Mononuclear cell (primary cell): Measurements from ENCODE around the gene OR6X1. TPM values are rescaled to one million over a fixed set of nuclear protein-coding genes. Genes with fewer than 3 reads are reported as not detected.
"Not testable (repeated sequence)": the region's sequence is repeated elsewhere in the genome, so short reads cannot be mapped to it uniquely, and the experiment has no call there.

Experiments used
- H3K27me3 ChIP-seq: 2 replicates; pipeline ENCODE4 v1.6.0; 2011; ENCODE audit warnings: low read length, control low read depth; ENCODE audit not compliant: insufficient read depth
- H3K4me1 ChIP-seq: 2 replicates; pipeline ENCODE4 v1.5.1; 2011; ENCODE audit warnings: mild to moderate bottlenecking, low read length, control low read depth; ENCODE audit not compliant: insufficient read depth
- H3K4me3 ChIP-seq: 2 replicates; pipeline ENCODE4 v1.5.1; 2011; ENCODE audit warnings: mild to moderate bottlenecking, low read length, moderate library complexity
- H3K9me3 ChIP-seq: 2 replicates; pipeline ENCODE4 v1.5.1; 2011; ENCODE audit warnings: low read depth, mild to moderate bottlenecking, control low read depth, low read length
- total RNA-seq: library from RNA; depleted of rRNA; stranded (reverse); fragments of >200 nt; gene quantifications from one replicate; pipeline ENCODE4 v1.2.3, GENCODE V29; 2012

Gene OR6X1
- total RNA-seq, 1 donor, result not detected

DNA sequence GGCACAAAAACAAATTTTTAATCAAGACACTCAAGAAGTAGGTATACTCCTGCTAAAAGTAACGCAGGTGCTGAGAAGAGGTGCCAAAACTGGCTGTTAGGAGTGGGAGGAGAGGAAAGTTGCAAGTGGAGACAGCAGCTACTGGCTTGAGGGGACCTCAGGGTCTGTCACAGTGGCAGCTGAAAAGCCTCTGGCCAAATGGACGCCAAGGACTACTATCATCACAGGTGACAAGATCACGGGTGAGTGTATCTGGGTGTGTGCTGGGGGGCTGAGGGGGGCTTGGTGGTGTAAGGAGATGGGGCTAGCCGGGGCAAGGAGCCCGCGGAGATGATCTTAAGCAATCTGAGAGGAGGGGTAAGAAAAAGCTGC is 13.5 kb downstream of the OR6X1 start:
- H3K9me3 ChIP-seq, result no peaks in the 10 kb centered on the region
- H3K4me1 ChIP-seq, result peaks cover 21% of the 10 kb centered on the region
- H3K4me3 ChIP-seq, result peak overlapping the region; percentile 77
- peaks cover 4% of the 10 kb centered on the region for H3K27me3 ChIP-seq

DNA sequence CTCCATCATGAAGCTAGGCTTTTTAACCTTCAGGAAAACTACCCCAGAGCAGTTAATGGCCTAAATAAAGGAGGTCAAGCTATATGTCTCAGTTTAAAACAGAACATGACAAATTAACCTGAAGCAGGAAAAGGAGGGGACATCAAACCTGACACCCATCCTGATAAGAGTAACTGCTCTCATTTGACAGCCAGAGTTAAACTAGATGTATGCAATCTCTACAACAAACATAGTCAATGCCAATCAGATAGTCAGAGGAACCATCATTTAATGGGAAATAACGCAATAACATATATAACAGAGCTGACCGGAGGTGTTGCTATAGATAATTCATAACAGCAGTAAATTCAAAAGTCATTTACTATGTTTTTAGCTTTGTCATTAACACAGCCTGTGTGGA is 15.9 kb downstream of the OR6X1 start:
- Histone ChIP-seq H3K9me3 (no peaks in the 10 kb centered on the region), H3K27me3 (no peaks in the 10 kb centered on the region), H3K4me3 (no peak overlapping the region), H3K4me1 (peaks cover 21% of the 10 kb centered on the region)

DNA sequence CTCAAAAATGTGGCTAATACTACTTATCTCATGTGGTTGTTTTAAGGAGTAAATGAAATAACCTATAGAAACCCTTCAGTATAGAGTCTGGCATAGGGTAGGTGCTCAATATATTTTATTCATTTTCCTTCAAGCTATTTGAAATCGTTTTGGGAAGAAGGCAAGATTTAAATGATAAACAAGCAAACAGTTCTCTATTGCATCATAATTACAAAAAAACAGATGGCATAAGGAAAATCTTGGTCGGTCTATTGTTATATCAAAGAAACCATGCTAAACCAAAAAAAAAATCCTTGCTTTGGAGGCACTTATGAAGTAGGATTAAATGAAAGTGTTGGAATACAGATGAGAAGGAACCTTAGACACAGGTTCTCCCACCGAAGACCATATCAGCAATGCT is 17.5 kb downstream of the OR6X1 start:
- no peaks in the 10 kb centered on the region for H3K27me3 ChIP-seq
- H3K9me3 ChIP-seq, result no peaks in the 10 kb centered on the region
- H3K4me3 ChIP-seq, result no peak overlapping the region
- peaks cover 11% of the 10 kb centered on the region for H3K4me1 ChIP-seq

DNA sequence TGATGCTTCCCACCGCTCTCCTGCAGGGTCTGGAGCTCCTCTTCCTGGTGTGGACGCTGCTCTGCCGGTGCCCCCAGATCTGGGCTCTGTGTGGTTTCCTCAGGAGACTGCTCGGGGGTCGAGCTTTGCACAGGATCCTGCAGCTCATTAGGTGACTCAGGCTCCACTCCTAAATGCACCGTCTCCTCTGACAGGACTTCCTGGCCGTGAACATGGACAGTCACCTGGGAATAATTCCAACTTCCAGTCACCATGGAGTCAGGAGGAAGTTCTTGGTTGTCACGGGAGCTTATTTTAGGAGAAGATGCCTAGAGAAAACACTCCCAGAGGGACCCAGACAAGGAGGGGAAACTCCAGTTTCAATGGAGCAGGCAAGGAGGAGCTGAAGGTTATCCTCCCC is 24.7 kb downstream of the OR6X1 start:
- Histone ChIP-seq H3K27me3 (no peaks in the 10 kb centered on the region), H3K4me1 (no peaks in the 10 kb centered on the region), H3K4me3 (no peak overlapping the region), H3K9me3 (peaks cover 17% of the 10 kb centered on the region)

DNA sequence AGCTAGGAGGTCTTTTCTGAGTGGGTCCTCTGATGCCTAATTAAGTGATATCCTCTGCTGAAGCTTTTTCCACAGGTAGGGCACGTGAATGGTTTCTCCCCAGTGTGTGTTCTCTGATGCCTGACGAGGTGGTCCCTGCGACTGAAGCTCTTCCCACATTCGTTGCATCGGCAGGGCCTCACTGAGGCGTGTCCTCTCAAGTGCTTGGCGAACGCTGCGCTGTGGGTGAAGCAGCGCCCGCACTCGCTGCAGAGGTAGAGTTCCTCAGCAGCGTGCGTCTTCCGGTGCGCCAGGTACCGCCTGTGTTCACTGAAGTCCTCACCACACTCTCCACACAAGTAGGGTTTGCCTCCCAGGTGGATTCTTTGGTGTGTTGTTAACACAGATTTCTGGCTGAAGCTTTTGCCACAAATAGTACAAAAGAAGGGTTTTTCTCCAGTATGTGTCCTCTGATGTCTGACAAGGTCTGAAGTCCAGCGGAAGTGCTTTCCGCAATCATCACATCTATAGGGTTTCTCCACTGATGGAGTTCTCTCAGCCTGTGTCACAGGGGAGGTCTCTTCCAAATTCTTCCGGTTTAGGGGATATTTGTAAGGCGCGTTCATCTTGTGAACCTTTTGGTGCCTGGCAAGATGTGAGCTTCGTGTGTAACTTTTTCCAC is 28.2 kb downstream of the OR6X1 start:
- no peaks in the 10 kb centered on the region for H3K27me3 ChIP-seq
- H3K4me1 ChIP-seq, result no peaks in the 10 kb centered on the region
- no peak overlapping the region for H3K4me3 ChIP-seq
- H3K9me3 ChIP-seq, result peaks cover 17% of the 10 kb centered on the region

DNA sequence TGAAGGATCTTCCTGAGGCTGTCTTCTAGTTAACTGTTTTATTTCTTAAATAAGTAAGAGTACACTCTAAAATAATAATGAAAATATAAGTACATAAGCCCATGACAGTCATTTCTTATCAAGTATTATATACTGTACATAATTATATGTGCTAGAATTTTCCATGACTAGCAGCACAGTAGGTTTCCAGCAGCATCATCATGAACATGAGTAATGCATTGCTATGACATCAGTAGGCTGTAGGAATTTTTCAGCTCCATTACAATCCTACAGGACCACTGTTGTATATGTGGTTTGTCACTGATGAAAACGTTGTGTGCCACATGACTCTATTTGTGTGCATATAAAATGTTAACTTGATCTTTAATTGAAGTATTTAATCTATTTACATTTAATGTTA is 34.9 kb downstream of the OR6X1 start:
- no peaks in the 10 kb centered on the region for H3K9me3 ChIP-seq
- H3K27me3 ChIP-seq, result no peaks in the 10 kb centered on the region
- H3K4me3 ChIP-seq, result no peak overlapping the region
- no peaks in the 10 kb centered on the region for H3K4me1 ChIP-seq

DNA sequence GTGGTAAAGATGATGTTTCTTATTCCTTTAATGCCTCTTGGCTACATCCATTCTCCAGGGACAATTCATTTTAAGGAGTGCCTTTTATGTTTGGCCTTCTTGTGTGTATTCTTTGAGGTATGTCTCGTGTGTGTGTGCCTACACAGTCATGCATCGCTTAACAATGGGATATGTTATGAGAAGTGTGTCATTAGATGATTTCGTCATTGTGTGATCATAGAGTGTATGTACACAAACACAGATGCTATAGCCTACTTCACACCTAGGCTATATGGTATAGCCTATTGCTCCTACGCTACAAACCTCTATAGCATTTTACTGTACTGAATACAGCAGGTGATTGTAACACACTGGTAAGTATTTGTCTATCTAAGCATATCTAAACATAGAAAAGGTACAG is 35.8 kb downstream of the OR6X1 start:
- no peak overlapping the region for H3K4me3 ChIP-seq

DNA sequence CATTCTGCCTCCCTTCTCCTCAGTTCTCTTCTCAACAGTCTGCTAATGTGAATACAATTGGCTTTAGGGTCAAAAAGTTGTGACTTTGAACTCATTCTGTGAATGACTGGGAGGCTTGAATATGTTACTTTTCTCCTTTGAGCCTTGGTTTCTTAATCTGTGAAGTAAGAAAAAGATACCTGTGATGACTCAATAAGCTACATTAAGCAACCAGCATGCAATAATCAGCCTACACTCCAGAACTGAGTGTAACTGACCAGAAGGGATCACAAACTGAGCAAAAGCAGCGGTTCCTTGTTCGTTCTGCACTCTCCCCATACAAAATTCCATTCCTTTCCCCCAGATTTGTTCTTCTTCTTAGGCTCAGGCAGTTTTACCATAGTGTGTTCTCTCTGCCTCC is 36.3 kb downstream of the OR6X1 start:
- Histone ChIP-seq H3K4me3 (no peak overlapping the region), H3K4me1 (no peaks in the 10 kb centered on the region), H3K27me3 (no peaks in the 10 kb centered on the region), H3K9me3 (no peaks in the 10 kb centered on the region)

More for the DNA sequence above, 35.8 kb downstream of the OR6X1 start:
- Histone ChIP-seq H3K27me3 (no peaks in the 10 kb centered on the region), H3K4me1 (no peaks in the 10 kb centered on the region), H3K9me3 (no peaks in the 10 kb centered on the region)

DNA sequence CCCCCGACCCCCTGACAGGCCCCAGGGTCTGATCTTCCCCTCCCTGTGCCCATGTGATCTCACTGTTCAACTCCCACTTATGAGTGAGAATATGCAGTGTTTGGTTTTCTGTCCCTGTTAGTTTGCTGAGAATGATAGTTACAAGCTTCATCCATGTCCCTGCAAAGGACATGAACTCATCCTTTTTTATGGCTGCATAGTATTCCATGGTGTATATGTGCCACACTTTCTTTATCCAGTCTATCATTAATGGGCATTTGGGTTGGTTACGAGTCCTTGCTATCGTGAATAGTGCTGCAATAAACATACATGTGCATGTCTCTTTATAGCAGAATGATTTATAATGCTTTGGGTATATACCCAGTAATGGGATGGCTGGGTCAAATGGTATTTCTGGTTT is 41.7 kb downstream of the OR6X1 start:
- H3K4me3 ChIP-seq, H3K27me3 ChIP-seq, H3K4me1 ChIP-seq, H3K9me3 ChIP-seq: not testable (repeated sequence)

DNA sequence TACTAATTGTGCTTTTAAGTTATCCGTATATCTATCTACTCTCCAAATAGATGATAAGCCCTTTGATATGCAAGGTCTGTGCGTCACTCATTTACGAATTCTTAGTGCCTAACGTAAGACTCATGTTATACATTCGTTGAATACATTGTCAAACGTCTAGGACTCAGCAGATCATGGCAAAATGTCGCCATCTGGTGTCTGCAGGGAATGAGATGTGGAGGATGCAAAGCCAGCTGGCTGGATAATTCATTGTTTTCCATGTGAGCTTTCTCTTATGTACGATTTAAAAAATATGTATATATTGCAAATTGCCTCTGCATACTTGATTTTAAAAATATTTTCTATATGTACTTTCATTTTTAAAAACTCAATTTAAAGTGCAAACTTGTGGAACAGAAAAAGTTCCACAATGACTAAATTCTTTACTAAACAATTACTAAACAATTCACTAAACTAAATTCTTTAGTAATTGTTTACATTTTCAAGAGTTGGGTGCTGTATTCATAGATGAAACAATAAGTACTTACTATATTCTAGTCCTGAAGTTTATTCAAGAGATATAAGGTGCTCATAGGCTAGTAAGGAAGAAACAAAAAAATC is 46.6 kb downstream of the OR6X1 start:
- no peaks in the 10 kb centered on the region for H3K27me3 ChIP-seq
- H3K4me1 ChIP-seq, result no peaks in the 10 kb centered on the region
- H3K9me3 ChIP-seq, result no peaks in the 10 kb centered on the region
- no peak overlapping the region for H3K4me3 ChIP-seq

DNA sequence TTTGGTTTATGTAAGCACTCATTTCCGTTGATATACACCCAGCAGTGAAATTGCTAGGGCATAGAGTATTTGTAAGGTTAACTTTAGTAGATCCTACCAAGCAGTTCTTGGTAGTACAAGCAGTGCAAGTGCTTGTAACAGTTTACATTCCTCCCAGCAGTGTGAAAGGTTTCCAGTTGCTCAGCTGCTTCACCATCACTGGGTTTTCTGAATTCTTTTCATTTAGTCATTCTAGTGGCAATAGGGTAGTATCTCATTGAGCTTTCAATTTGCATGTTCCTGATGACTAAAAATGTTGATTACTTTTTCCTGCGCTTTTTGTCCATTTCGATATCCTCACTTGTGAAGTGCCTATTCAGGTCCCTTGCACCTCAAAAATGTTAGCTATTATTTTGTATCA is 47.1 kb downstream of the OR6X1 start:
- H3K4me3 ChIP-seq, result no peak overlapping the region
- no peaks in the 10 kb centered on the region for H3K9me3 ChIP-seq
- no peaks in the 10 kb centered on the region for H3K27me3 ChIP-seq
- H3K4me1 ChIP-seq, result no peaks in the 10 kb centered on the region

DNA sequence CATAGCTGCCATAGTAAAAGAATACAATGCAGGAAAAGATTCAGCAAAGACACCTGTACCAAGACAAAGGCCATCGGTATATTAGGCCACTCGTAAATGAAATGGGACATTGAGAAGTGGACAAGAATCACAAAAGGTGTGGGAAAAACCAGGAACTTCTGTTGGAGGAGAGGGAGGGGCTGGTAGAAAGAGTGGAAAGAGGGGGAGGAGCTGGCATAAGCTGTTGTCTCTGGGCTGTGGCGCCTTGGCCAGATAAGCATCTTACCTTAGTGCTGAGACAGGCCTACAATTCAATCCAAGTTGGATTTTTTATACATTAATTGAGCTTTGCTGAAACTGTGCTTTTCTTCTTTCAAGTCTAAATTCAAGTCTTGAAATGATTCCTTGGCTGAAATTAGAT is 50.0 kb downstream of the OR6X1 start:
- Histone ChIP-seq H3K9me3 (no peaks in the 10 kb centered on the region), H3K4me3 (no peak overlapping the region), H3K27me3 (no peaks in the 10 kb centered on the region), H3K4me1 (no peaks in the 10 kb centered on the region)

Other genes starting within 250 kb of the OR6X1 start
- gene SCN3B, start 99.9 kb downstream of the OR6X1 start, total RNA-seq, result not detected
- 9.3 TPM for gene ZNF202, start 12.9 kb downstream of the OR6X1 start, total RNA-seq
- not detected for gene OR6M1, start 51.8 kb upstream of the OR6X1 start, total RNA-seq
- not detected for gene TMEM225, start 131.2 kb upstream of the OR6X1 start, total RNA-seq
- not detected for gene OR8D4, start 147.6 kb upstream of the OR6X1 start, total RNA-seq
- not detected for gene OR4D5, start 185.1 kb upstream of the OR6X1 start, total RNA-seq
- gene OR6T1, start 189.3 kb upstream of the OR6X1 start, total RNA-seq, result not detected
- gene OR10S1, start 223.3 kb upstream of the OR6X1 start, total RNA-seq, result not detected
- gene OR10G6, start 240.6 kb upstream of the OR6X1 start, total RNA-seq, result not detected